GM19372 (cell line): ENCODE results near the gene GRIP2.
"Not testable (repeated sequence)": the region's sequence is repeated elsewhere in the genome, so short reads cannot be mapped to it uniquely, and the experiment has no call there.

Source experiments
- ATAC-seq: cut with Tn5 transposase; IDR thresholded peaks from one replicate; pipeline ENCODE4 v1.9.1; 2021; ENCODE audit warnings: mild to moderate bottlenecking, low read depth, moderate library complexity; ENCODE audit not compliant: unreplicated experiment

Gene GRIP2

DNA sequence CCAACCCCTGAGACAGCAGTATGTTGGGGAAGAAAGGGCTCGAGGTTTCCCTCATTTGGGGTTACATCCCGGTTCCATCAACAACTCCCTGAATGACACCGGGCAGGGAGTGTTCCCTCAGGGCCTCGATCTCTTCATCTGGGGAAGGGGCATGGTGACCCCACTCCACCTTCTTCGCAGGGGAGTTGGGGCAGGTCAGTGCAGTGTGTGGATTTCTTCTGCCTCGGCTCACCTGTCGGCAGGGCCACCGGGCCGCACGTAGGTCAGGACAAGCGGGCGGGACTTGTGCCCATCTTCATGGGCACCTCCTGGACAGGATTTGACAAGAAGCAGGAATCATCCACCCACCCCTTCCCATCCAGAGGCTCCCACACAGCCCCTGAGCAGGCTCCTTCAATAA lies 17.4 kb downstream of the GRIP2 start:
- no peak for ATAC-seq

- ATAC-seq = no peak
Measured at GRCh38 chr3:14522129-14522691, 17.9 kb downstream of the GRIP2 start.

- no peak for ATAC-seq
Measured at GRCh38 chr3:14521611-14522010, 18.5 kb downstream of the GRIP2 start.

DNA sequence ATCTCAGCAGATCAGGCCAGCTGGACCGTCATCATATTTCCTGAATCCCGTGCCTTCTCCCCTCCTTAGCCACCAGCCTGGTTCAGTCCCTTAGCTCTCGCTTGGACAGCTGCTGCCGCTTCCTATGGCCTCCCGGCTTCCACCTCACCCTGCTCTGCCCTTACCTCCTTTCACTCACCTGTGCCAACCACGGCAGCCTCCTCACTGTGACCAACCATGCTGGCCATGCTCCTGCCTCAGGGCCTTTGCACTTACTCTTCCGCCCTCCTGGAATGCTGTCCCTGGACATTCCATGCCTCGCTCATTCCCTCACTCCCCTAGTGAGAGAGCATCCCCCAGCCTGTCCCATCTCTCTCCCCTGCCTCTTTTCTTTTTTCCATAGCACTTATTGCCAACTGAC lies 19.2 kb downstream of the GRIP2 start:
- ATAC-seq = no peak

DNA sequence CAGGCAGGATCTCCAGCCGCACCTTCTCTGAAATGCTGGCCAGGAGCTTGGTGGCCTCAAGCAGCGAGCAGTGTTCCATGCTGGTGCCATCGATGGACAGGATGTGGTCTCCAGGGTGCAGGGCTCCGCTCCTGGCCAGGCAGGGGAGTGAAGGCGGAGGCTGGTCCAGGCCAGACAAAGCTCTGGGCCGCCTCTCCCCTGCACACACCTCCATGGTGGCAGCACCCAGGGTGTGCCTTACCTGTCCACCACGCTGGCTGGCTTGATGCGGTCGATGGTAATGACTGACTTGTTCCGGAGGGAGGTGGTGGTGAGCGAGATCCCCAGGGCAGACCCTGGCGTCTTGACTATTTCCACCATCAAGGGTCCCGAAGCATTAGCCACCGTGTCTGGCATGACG lies 20.0 kb downstream of the GRIP2 start:
- ATAC-seq = no peak

DNA sequence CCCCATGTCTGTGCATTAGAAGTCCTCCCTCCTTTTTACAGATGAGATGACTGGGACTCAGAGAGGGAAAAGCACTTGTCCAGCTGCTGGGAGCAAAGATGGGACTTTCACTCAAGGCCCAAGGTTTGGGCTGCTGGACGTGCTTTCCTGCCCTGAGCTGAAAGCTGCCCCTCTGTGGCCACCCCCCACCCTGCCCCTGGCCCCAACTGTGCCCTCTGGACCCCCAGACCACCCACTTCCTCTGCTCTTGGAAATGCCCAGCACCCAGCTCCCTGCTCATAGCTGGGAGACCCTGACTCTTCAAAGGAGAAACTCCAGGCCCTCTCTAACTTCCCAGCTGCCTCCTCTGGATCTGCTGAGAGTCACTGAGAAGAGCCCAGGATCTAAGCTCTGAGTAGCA lies 20.7 kb downstream of the GRIP2 start:
- no peak for ATAC-seq

DNA sequence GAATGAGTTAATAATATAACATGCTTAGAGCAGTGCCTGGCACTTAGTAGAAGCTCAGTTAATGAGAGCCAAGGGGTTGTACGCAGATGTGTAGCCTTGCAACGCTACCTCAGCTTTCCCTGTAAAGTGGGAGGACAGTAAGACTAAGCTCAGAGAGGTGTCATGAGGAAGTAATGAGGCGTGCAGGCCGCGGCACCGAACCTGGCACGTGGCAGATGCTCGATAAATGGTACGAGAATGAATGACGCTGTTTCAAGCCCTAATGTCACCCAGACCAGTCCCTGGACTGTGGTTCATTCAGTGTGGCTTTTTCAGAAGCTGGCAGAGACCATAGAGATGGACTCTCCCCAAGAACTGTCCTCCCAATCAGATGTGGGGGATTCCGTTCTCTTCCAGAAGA lies 21.2 kb downstream of the GRIP2 start:
- no peak for ATAC-seq

DNA sequence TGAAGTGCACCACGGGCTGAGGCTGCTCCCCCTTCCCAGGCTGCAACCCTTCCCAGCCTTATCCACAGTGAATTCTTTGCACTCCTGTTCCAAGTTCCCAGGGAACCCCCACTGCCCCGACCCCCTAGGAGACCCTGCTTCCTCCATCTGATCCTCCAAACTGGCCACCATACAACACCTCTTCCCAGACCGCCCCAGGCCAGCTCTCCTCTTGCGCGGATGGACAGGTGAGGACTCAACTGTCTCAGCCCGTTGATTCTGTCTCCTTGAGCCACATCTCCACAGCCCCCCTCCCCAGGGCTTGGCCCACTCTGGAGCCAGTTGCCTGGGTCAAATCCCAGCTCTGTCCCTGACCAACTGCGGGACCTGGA lies 21.7 kb downstream of the GRIP2 start:
- ATAC-seq = no peak

DNA sequence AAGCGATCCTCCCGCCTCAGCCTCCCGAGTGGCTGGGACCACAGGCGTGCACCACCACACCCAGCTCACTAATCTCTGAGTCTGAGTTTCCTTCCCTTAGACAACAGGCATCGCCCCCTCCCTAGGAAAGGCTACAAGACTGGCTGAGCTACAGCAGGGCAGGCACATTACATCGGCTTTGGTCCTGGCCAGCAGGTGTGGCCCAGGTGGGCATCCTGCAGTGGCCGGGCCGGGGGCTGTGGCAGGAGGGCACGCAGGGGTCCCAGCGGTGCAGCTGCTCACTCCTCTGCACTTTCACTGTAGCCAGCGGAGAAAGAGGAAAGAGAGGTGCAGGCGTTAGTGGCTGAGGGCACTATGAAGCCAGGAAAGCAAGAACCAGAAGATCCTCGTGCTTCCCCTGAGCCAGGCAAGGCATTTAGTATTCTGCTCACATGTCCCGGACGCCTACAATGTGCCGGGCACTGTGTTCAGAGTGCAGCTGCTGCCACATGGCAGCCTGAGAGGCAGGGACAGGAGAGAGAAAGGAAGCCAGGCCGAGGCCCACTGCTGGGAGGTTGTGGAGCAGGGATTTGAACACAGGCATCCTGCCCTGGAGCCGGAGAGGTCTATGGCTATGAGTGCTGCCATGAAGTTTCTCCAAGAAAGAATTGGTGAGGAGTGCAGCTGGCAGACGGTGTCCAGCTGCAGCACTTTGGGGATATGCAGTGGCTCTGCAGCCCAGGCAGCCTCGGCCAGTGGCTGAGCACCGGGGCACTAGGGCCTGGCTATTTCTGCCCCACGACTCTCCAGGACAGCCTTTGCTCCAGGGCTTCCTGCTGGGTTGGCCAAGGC lies 22.3 kb downstream of the GRIP2 start:
- no peak for ATAC-seq

DNA sequence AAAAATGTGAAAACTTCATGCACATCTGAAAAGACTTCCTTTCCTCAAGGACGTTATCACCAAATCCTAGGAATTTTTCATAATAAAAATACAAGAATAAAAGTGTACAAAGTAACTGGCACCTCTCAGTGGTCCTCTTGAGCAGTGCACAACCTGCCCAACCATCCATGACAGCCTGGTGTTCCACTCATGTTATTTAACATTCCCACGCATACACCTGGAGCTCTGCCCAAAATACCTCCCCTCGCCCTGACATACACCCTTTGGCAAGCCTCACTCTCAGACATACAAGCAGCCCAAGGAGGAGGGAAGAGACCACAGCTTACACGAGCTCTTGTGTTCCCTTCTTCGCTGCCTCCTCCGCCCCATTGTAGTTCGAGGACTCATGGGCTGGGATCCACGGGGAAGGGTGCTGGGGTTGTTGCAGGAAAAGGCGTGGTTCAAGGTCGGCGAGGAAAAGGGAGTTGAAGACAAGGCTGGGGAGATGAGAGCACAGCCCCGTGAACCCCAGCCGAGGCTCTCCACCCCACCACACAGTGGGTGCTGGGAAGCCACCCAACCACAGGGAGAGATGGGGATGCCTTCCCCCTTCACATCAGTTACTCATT lies 23.3 kb downstream of the GRIP2 start:
- no peak for ATAC-seq

DNA sequence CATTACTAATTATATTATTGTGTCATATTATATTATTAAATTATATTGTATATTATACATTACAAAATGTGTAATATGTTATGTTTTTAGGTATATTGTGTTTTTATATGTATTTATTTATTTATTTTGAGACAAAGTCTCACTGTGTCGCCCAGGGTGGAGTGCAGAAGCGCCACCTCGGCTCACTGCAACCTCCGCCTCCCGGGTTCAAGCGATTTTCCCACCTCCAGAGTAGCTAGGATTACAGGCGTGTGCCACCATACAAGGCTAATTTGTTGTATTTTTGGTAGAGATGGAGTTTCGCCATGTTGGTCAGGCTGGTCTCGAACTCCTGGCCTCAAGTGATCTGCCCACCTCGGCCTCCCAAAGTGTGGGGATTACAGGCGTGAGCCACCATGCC lies 24.6 kb downstream of the GRIP2 start:
- ATAC-seq = not testable (repeated sequence)

- no peak for ATAC-seq
Measured at GRCh38 chr3:14514323-14514720, 25.8 kb downstream of the GRIP2 start.

DNA sequence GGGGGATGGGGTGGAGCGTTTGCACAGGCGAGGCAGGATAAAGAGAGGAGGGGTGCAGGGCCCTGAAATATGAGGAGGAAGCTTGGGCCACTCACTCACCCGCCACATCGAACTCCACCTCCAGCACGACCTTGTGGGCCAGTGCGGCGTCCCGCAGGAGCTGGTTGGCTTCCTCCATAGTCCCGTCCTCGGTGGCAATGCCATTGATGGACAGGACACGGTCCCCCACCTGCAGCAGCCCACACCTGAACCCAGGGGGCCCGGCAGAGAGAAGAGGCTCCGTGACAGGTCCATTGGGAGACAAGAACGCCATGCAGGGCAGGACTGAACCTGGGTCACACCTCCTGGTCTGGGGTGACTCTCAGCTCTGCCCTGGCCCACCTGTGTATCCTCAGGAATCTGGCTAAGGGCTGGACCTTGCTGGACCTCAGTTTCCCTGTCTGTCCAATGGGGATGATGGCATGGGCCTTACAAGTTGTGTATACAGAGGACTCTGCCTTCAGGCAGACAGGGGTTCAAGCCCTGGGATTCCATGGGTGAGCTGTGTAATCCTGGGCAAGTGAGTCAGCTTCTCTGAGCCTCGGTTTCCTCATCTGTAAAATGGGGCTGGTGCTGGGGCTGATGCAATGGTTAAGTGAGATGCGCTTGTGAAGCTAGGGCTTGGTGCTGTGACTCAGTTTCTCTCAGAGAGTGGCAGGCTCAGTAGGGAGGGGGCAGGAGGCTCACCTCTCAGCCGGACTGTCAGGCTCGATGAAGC lies 26.4 kb downstream of the GRIP2 start:
- no peak for ATAC-seq

DNA sequence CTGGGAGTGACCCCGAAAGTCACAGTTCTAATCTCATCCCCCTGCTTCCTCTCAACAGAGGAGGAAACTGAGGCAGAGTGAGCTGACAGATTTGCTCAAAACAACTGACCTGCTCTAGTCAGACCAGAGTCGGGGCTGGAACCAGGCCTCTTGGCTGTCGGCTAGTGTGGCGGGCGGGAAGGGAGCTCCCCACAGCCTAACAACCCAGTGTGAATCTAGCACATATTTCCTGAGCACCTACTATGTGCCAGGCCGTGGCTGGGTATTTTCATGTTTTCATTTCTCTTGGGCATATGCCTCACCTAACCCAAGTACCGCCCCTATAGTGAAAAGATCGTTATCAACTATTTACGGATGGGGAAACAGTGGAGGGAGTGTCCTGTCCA lies 27.2 kb downstream of the GRIP2 start:
- no peak for ATAC-seq

DNA sequence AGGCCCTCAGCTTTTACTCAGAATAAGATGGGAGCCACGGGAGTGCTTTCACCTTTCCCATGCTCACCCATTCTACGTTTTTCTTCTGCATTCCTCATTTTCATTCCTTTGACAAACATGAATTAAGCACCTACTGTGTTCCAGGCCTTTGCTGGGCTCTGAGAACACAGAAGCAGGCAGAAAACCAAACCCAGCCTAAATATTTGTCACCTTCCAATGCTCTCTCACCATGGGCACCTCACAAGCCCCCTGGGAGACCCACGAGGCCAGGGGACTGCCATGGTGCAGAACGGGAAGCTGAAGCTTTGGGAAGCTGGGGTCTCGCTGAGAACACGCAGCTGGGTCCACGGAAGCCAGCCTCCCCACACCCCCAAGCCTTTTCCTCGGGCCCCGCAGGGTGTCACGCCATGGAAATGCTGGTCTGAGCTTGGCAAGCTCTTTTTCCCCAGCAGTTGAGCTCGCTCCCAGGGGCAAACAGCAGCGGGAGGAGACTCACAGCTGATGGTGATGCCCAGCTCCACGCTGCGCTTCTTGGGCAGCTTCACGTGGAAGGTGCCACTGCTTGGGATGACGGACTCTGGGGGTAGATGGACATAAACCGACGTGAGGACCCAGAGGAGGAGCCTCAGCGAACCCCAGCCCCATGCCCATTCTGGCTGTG lies 27.7 kb downstream of the GRIP2 start:
- ATAC-seq = no peak

DNA sequence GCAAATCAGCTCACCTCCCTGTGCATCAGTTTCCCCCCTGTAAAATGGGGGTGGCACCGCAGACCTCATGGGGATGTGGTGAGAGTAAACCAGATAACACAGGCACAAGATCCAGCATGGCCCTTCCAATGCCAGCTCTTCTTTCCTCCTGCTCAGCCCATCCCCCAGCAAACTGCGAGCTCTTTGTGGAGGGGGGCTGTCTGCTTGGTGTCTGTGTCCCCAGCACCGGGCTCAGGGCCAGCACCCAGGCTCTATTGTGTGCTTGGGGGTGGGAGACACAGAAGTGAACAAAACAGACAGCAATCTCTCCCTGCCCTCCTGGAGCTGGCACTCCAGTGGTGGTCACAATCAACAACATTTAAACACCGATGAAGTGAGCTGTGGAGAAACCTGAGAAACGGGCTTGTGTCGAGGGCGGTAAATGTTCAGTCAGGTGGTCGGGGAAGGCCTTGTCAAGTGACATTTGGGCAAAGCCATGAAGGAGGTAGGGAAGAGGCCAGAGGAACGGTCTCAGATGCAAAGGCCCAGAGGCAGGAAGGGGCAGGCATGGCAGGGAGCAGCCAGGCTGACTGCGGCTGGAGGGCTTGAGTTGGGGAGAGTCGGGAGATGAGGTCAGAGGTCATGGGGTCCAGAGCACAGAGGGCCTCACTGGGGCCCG lies 28.4 kb downstream of the GRIP2 start:
- ATAC-seq = no peak

DNA sequence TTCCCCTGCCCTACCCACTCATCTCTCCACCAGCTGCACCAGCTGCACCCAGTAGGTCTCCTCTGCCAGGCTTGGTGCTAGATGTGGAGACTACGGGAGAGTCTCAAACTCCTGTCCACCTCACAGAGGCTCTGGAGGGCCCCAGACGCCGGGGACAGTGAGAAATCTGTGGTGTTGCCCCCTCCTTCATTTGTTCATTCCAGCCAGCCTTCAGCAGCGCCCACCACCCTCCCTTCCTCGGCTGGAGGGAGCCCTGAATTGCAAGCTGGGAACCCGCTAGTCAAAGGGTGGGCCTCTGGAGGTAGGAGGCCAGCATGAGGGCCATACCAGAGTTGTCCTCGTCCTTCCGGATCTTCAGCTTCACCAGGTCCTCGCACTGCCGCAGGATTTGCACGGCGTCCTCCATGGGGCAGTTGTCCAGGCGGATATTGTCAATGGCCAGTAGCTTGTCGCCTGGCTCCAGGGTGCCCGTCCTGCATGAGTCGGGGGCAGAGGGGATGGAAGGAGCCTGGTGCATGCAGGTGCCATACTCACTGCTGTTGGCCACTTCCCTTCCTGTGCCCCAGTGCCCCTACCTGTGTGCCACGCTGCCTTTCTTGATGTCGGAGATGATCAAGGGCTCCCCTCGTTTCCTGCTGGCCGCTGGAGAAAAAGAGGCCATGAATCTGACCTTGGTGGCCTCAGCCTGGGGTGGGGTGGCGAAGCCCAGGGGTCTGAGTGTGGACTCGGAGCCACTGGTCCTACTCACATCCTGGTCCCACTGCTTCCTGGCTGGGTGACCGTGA lies 29.1 kb downstream of the GRIP2 start:
- no peak for ATAC-seq

DNA sequence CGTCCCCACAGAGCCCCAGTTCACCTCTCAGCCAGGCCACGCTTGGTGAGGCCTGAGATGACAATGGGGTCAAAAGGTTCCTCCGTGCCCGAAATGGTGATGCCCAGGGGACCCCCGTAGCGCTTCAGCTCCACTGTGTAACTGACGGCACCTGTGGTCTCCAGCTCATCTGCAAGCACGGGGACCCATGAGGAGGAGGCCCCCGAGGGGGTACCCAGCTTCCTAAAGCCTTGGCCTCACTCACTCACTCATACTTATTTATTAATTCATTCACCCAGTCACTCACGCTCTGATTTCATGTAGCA lies 30.4 kb downstream of the GRIP2 start:
- no peak for ATAC-seq

GRCh38 chr3:14508966-14509795 lies 31.0 kb downstream of the GRIP2 start:
- no peak for ATAC-seq
